ENCODE results near the gene LYPD5.

The LYPD5 gene

GRCh38 chr19:43749898-43750297 lies 52.3 kb downstream of the LYPD5 start:
- no peak for DNase-seq

- DNase-seq, result no peak
These were observed 53.1 kb downstream of the LYPD5 start for GRCh38 chr19:43749152-43749551.

GRCh38 chr19:43748685-43749084 lies 53.6 kb downstream of the LYPD5 start:
- no peak for DNase-seq

GRCh38 chr19:43748205-43748594 lies 54.0 kb downstream of the LYPD5 start:
- DNase-seq, result no peak

GRCh38 chr19:43747557-43748204 lies 54.6 kb downstream of the LYPD5 start:
- no peak for DNase-seq
